ENCODE measurements around the gene ZNF790. TPM values are rescaled to one million over a fixed set of nuclear protein-coding genes. Genes with fewer than 3 reads are reported as not detected.

Gene ZNF790
- total and polyA plus RNA-seq, 2 of the 13 experiments (the other 11 are each of a cell fraction or from before 2014, with no cell fraction given): 1.3 to 5.3 TPM

GRCh38 chr19:36773223-36773579 lies 65.0 kb downstream of the ZNF790 start (continued):
- TF ChIP-seq GMEB1 (CRISPR knock-in tag; IDR thresholded peaks at IDR 0.05; ENCODE audit: borderline replicate concordance) (0 out of 2 replicates have a peak, but pooled peaks have one; percentile 8), NR0B2 (CRISPR knock-in tag; IDR thresholded peaks at IDR 0.05) (no peak), ZNF615 (CRISPR knock-in tag; IDR thresholded peaks at IDR 0.05; ENCODE audit: borderline replicate concordance) (no peak), NCOA5 (CRISPR knock-in tag; IDR thresholded peaks at IDR 0.05) (no peak), ZNF362 (CRISPR knock-in tag; IDR thresholded peaks at IDR 0.05; ENCODE audit: borderline replicate concordance) (no peak), SIX4 (CRISPR knock-in tag; IDR thresholded peaks at IDR 0.05) (no peak), TBX2 (CRISPR knock-in tag; IDR thresholded peaks at IDR 0.05; ENCODE audit: borderline replicate concordance) (0 out of 2 replicates have a peak, but pooled peaks have one; percentile 9), TAF1 (CRISPR knock-in tag; IDR thresholded peaks at IDR 0.05) (no peak), ZNF781 (CRISPR knock-in tag; IDR thresholded peaks at IDR 0.05; ENCODE audit: borderline replicate concordance, not compliant biosample characterization) (peak; percentile 8), ZNF44 (CRISPR knock-in tag; IDR thresholded peaks at IDR 0.05) (no peak), ZNF772 (CRISPR knock-in tag; IDR thresholded peaks at IDR 0.05) (0 out of 2 replicates have a peak, but pooled peaks have one; percentile 44)
